H9 (cell line): ENCODE data around the gene CAPN12. TPM values are rescaled to one million over a fixed set of nuclear protein-coding genes. Genes with fewer than 3 reads are reported as not detected.

ENCODE experiments used
- DNase-seq: peaks from one replicate; pipeline ENCODE4 v3.0.0-alpha.2; 2017
- H2AFZ ChIP-seq: one replicate; pipeline ENCODE4 v1.6.1; 2013; ENCODE audit warnings: mild to moderate bottlenecking, low read length, control low read depth, moderate library complexity
- H2AK5ac ChIP-seq: 2 replicates; pipeline ENCODE4 v1.6.1; 2013; ENCODE audit warnings: low read length, control low read depth, mixed read lengths; ENCODE audit not compliant: insufficient read length
- H2BK120ac ChIP-seq: one replicate; pipeline ENCODE4 v1.6.1; 2013; ENCODE audit warnings: low read depth, mild to moderate bottlenecking, low read length, control low read depth, inconsistent platforms; ENCODE audit not compliant: poor library complexity, severe bottlenecking
- H2BK12ac ChIP-seq: 2 replicates; pipeline ENCODE4 v1.6.1; 2013; ENCODE audit warnings: low read length, control low read depth, mixed read lengths, low read depth; ENCODE audit not compliant: insufficient read length
- H2BK15ac ChIP-seq: 2 replicates; pipeline ENCODE4 v1.6.1; 2013; ENCODE audit warnings: low read depth, low read length, control low read depth
- H2BK20ac ChIP-seq: one replicate; pipeline ENCODE4 v1.6.1; 2013; ENCODE audit warnings: low read depth, mild to moderate bottlenecking, low read length, control low read depth, inconsistent platforms; ENCODE audit not compliant: poor library complexity, severe bottlenecking
- H2BK5ac ChIP-seq: 2 replicates; pipeline ENCODE4 v1.6.1; 2013; ENCODE audit warnings: low read length, control low read depth, mixed read lengths; ENCODE audit not compliant: insufficient read length
- H3K14ac ChIP-seq: 2 replicates; pipeline ENCODE4 v1.6.1; 2013; ENCODE audit warnings: low read length, control low read depth; ENCODE audit not compliant: insufficient read depth
- H3K18ac ChIP-seq: 2 replicates; pipeline ENCODE4 v1.6.1; 2013; ENCODE audit warnings: low read depth, mild to moderate bottlenecking, mixed read lengths, low read length, control low read depth; ENCODE audit not compliant: insufficient read length
- H3K23ac ChIP-seq: 2 replicates; pipeline ENCODE4 v1.6.1; 2013; ENCODE audit warnings: low read length, control low read depth, mixed read lengths, low read depth; ENCODE audit not compliant: insufficient read length
- H3K23me2 ChIP-seq: 2 replicates; pipeline ENCODE4 v1.6.1; 2013; ENCODE audit warnings: low read depth, mild to moderate bottlenecking, mixed read lengths, low read length, control low read depth; ENCODE audit not compliant: insufficient read length, poor library complexity, severe bottlenecking
- H3K27ac ChIP-seq: 2 replicates; pipeline ENCODE4 v1.5.1; 2013; ENCODE audit warnings: low read length, control low read depth, mixed read lengths, low read depth; ENCODE audit not compliant: insufficient read length
- H3K27me3 ChIP-seq: 2 replicates; pipeline ENCODE4 v1.6.1; 2013; ENCODE audit warnings: low read length, control low read depth, inconsistent platforms; ENCODE audit not compliant: insufficient read depth
- H3K4ac ChIP-seq: 2 replicates; pipeline ENCODE4 v1.6.1; 2013; ENCODE audit warnings: low read depth, mild to moderate bottlenecking, control low read depth, inconsistent platforms, low read length, moderate library complexity
- H3K4me1 ChIP-seq: 2 replicates; pipeline ENCODE4 v1.6.1; 2013; ENCODE audit warnings: low read length, control low read depth, inconsistent platforms; ENCODE audit not compliant: insufficient read depth
- H3K4me2 ChIP-seq: 2 replicates; pipeline ENCODE4 v1.6.1; 2013; ENCODE audit warnings: low read length, control low read depth, mixed read lengths; ENCODE audit not compliant: insufficient read length, insufficient read depth
- H3K56ac ChIP-seq: 2 replicates; pipeline ENCODE4 v1.6.1; 2013; ENCODE audit warnings: low read depth, mild to moderate bottlenecking, mixed read lengths, low read length, control low read depth; ENCODE audit not compliant: insufficient read length
- H3K79me1 ChIP-seq: 2 replicates; pipeline ENCODE4 v1.6.1; 2013; ENCODE audit warnings: low read depth, mild to moderate bottlenecking, moderate library complexity, low read length, control low read depth, inconsistent platforms; ENCODE audit not compliant: insufficient read depth, poor library complexity, severe bottlenecking
- H3K79me2 ChIP-seq: 2 replicates; pipeline ENCODE4 v1.6.1; 2013; ENCODE audit warnings: low read length, control low read depth, inconsistent platforms; ENCODE audit not compliant: insufficient read depth
- H3K9ac ChIP-seq: 2 replicates; pipeline ENCODE4 v1.6.1; 2013; ENCODE audit warnings: low read length, control low read depth, mixed read lengths; ENCODE audit not compliant: insufficient read length; ENCODE audit errors: extremely low read depth
- H3K9me3 ChIP-seq: one replicate; pipeline ENCODE4 v1.6.1; 2013; ENCODE audit warnings: low read depth, low read length, inconsistent platforms; ENCODE audit not compliant: control insufficient read depth
- H3T11ph ChIP-seq: one replicate; pipeline ENCODE4 v1.6.1; 2013; ENCODE audit warnings: mild to moderate bottlenecking, low read length, control low read depth, inconsistent platforms
- H4K20me1 ChIP-seq: one replicate; pipeline ENCODE4 v1.6.1; 2013; ENCODE audit not compliant: control insufficient read depth, insufficient read length, insufficient read depth
- H4K5ac ChIP-seq: 2 replicates; pipeline ENCODE4 v1.6.1; 2013; ENCODE audit warnings: low read depth, mild to moderate bottlenecking, mixed read lengths, low read length, control low read depth; ENCODE audit not compliant: insufficient read length
- H4K8ac ChIP-seq: replicated peaks from 2 replicates; pipeline ENCODE4 v1.6.1; 2013; ENCODE audit warnings: low read length, control low read depth, mixed read lengths, low read depth; ENCODE audit not compliant: insufficient read length
- H4K91ac ChIP-seq: 2 replicates; pipeline ENCODE4 v1.6.1; 2013; ENCODE audit warnings: low read depth, mild to moderate bottlenecking, moderate library complexity, mixed read lengths, low read length, control low read depth; ENCODE audit not compliant: insufficient read length
- H3K27ac Mint-ChIP-seq, 3 experiments: 2 replicates in 2 of 3; 3 replicates in 1 of 3; pipeline ENCODE4 v1.8.0; 2020 to 2021; ENCODE audit warnings: mixed read lengths in 3 of 3, mild to moderate bottlenecking in 1 of 3, moderate library complexity in 1 of 3
- H3K27me3 Mint-ChIP-seq: 2 replicates; pipeline ENCODE4 v1.8.0; 2021; ENCODE audit warnings: low read depth, mild to moderate bottlenecking, moderate library complexity, mixed read lengths
- H3K36me3 Mint-ChIP-seq, 3 experiments: 2 replicates in 2 of 3; 3 replicates in 1 of 3; pipeline ENCODE4 v1.8.0; 2020 to 2021; ENCODE audit warnings: low read depth in 3 of 3, mixed read lengths in 3 of 3; ENCODE audit not compliant: insufficient read depth in 1 of 3
- H3K4me1 Mint-ChIP-seq, 2 experiments: 2 replicates each; pipeline ENCODE4 v1.8.0; 2020; ENCODE audit warnings: mixed read lengths in 2 of 2
- H3K4me3 Mint-ChIP-seq, 2 experiments: 2 replicates in 1 of 2; 3 replicates in 1 of 2; pipeline ENCODE4 v1.8.0; 2020 to 2021; ENCODE audit warnings: mild to moderate bottlenecking in 2 of 2, mixed read lengths in 2 of 2, moderate library complexity in 1 of 2
- H3K9me3 Mint-ChIP-seq, 2 experiments: 2 replicates in 1 of 2; 3 replicates in 1 of 2; pipeline ENCODE4 v1.8.0; 2020; ENCODE audit warnings: mild to moderate bottlenecking in 2 of 2, mixed read lengths in 2 of 2, moderate library complexity in 1 of 2
- CTCF ChIP-seq: fragments of 200-600 bp; sonication (generic); conservative IDR thresholded peaks from 3 replicates; pipeline ENCODE4 v1.8.0; 2021; ENCODE audit warnings: antibody characterized with exemption, mild to moderate bottlenecking
- WGBS: extraction: QIAGEN DNeasy Blood & Tissue Kit; methylation state at CpG from one replicate; pipeline ENCODE4 v1.1.7; 2013; ENCODE audit warnings: missing lambda C conversion rate, low lambda C conversion rate, mixed read lengths; ENCODE audit not compliant: insufficient read length; ENCODE audit errors: extremely low coverage; 5-methylcytosine and 5-hydroxymethylcytosine counted together
- total RNA-seq: library from RNA; stranded (reverse); gene quantifications from 2 replicates; pipeline ENCODE4 v1.2.1, GENCODE V29; 2021

CAPN12 gene
- total RNA-seq, 1 experiment from 2014 or later, result 10.5 TPM

GRCh38 chr19:38719761-38720558, 24.3 kb downstream of the CAPN12 start:
- no peaks in the 10 kb centered on the region for H3K27me3 Mint-ChIP-seq
- no peak for TF ChIP-seq CTCF
- Histone ChIP-seq H2AK5ac (no peak overlapping the region), H4K8ac (no peak overlapping the region), H3T11ph (no peak overlapping the region), H3K14ac (no peak overlapping the region), H3K56ac (no peak overlapping the region), H3K23ac (no peak overlapping the region), H3K9ac (no peak overlapping the region), H2BK120ac (no peak overlapping the region), H3K4me2 (no peak overlapping the region), H3K27ac (no peak overlapping the region), H3K18ac (no peak overlapping the region), H2BK5ac (no peak overlapping the region), H4K20me1 (no peaks in the 10 kb centered on the region), H3K79me1 (no peaks in the 10 kb centered on the region), H3K79me2 (no peaks in the 10 kb centered on the region), H2BK20ac (no peak overlapping the region), H4K5ac (no peak overlapping the region), H2BK12ac (no peak overlapping the region), H3K4me1 (no peaks in the 10 kb centered on the region), H3K9me3 (no peaks in the 10 kb centered on the region), H2AFZ (no peak overlapping the region), H4K91ac (no peak overlapping the region), H3K23me2 (no peaks in the 10 kb centered on the region), H3K27me3 (no peaks in the 10 kb centered on the region), H3K4ac (no peak overlapping the region), H2BK15ac (no peak overlapping the region)
- no CpG with 5 or more reads among the region's 24 CpGs for WGBS
- H3K4me1 Mint-ChIP-seq, result peaks cover 0 to 4% of the 10 kb centered on the region in 2 experiments; a peak in 1 of 4 replicates
- peak overlapping the region in 1 of 3 experiments; percentile 32; a peak in 1 of 7 replicates for H3K27ac Mint-ChIP-seq
- no peaks in the 10 kb centered on the region for H3K9me3 Mint-ChIP-seq
- no peak overlapping the region for H3K4me3 Mint-ChIP-seq
- peaks cover 28 to 80% (median 75%) of the 10 kb centered on the region in 3 experiments; a peak in 6 of 7 replicates for H3K36me3 Mint-ChIP-seq
- DNase-seq, result no peak
